Skin epidermis (tissue), 12 donors: Measurements from ENCODE around the gene OIP5.
A peak's percentile ranks its signal among the peaks of the same experiment; 100 is the strongest.
"Not testable (repeated sequence)": the region's sequence is repeated elsewhere in the genome, so short reads cannot be mapped to it uniquely, and the experiment has no call there.

Experiments
- H3K27ac ChIP-seq, 21 experiments: fragments of 200-600 bp; sonication (generic) in 11 of 21; one replicate each; pipeline ENCODE4 v1.5.0; 2020; ENCODE audit warnings: mild to moderate bottlenecking in 3 of 21, inconsistent platforms in 2 of 21, moderate library complexity in 2 of 21
- H3K4me3 ChIP-seq, 7 experiments: fragments of 200-600 bp; sonication (generic) in 2 of 7; one replicate each; pipeline ENCODE4 v1.5.0; 2020; ENCODE audit warnings: inconsistent platforms in 2 of 7, mild to moderate bottlenecking in 2 of 7, moderate library complexity in 1 of 7

The OIP5 gene

GRCh38 chr15:41309226-41309905 lies 23.0 kb downstream of the OIP5 start:
- no peak overlapping the region for H3K4me3 ChIP-seq
- no peak overlapping the region for H3K27ac ChIP-seq

GRCh38 chr15:41307679-41308078 lies 24.7 kb downstream of the OIP5 start:
- H3K27ac ChIP-seq = no peak overlapping the region
- no peak overlapping the region for H3K4me3 ChIP-seq

DNA sequence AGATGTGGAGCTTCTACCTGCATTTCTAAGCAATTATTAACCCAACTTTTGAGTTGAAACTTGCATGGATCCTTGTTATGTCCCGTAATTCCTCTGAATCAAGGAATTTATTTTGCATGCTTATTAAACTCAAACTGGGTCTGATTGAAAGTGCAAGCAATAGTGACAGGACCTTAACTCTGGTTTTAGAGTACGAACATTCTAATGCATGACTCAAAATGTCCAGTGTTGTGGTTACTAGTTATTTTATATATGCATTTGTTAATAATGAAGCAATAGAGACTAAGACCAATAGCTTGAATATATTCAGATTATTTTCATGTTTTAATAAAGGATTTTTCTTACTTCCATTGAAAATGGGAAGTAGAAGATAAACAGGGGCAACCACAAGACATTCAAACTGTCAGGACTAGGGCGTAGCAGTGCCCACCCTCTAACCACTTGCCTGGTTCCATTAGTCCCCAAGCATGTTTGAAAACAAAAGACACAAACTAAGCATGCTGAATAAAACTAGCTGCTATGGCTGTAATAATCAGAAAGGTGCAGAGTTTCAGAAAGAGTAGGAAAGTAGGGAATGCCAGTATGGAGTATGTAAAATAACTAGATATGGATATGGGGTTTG lies 28.1 kb downstream of the OIP5 start:
- no peak overlapping the region for H3K27ac ChIP-seq
- no peak overlapping the region for H3K4me3 ChIP-seq

DNA sequence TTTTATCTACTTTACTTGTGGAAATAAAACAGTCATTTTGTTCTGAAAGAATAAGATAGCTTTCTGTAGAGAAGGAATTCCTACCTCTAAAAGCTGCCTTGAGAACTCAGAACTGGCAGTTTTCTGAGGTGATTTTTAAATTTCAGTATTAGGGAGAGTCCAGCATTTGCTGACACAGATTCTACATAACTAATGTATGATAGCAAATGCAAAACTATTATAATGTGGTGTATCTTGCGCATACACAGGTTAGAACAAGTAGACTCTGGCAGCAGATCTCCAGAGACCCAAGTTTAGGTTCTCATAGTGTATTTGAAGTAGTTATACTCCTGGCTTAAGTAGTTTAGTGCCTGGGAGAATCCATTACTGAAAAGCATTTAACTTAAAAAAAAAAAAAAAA lies 30.8 kb downstream of the OIP5 start:
- H3K4me3 ChIP-seq = no peak overlapping the region
- H3K27ac ChIP-seq = no peak overlapping the region

- H3K27ac ChIP-seq, H3K4me3 ChIP-seq: not testable (repeated sequence)
These were observed 31.3 kb downstream of the OIP5 start for GRCh38 chr15:41301139-41301538.

GRCh38 chr15:41292521-41292920 lies 39.9 kb downstream of the OIP5 start:
- Histone ChIP-seq H3K4me3 (no peak overlapping the region), H3K27ac (no peak overlapping the region)

DNA sequence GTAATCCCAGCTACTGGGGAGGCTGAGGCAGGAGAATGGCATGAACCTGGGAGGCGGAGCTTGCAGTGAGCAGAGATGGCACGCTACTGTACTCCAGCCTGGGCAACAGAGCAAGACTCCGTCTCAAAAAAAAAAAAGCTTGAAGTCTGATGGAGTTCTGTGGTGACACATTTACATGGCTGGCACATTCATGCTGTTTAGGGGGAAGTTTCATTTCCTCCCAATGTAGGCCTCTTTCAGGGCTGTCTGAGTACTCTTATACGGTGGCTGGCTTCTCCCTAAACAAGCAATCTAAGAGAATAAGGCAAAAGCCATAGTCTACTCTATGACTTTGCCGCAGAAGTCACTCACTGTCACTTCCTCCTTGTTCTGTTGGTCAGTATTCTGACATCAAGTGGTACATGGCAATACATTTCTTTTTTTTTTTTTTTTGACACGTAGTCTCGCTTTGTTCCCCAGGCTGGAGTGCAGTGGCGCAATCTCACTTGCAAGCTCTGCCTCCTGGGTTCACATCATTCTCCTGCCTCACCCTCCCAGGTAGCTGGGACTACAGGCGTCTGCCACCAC lies 41.2 kb downstream of the OIP5 start:
- no peak overlapping the region for H3K4me3 ChIP-seq
- peak overlapping the region in 2 of 21 experiments; percentile 29 to 49 for H3K27ac ChIP-seq

DNA sequence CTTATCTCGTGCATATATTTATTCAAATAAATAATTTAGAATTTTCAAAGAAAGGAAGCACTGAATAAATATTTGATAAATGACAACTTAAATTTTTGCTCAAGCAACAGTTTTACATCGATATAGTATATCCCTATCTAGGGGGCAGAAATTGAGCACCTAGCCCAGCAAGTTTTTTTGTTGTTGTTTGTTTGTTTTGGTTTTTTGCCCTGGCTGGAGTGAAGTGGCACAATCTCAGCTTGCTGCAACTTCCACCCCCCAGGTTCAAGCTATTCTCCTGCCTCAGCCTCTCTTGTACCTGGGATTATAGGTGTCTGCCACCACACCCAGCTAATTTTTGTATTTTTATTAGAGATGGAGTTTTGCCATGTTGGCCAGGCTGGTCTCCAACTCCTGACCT lies 42.4 kb downstream of the OIP5 start:
- Histone ChIP-seq H3K4me3 (no peak overlapping the region), H3K27ac (no peak overlapping the region)

DNA sequence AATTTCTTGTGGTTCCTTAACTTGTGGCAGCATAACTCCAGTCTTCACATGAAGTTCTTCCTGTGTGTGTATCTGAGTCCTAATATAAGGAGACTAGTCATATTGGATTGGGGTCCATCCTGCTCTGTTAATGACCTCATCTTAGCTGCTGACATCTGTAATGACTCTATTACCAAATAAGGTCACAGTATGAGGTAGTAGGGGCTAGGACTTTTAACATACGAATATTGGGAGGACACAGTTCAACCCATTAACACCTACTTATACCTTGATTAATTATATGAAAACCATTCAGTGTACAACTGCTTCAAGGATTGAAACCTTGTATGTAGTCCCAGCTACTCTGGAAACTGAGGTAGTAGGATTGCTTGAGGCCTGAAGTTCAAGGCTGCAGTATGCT lies 43.9 kb downstream of the OIP5 start:
- H3K27ac ChIP-seq = peak overlapping the region in 1 of 21 experiments; percentile 9
- no peak overlapping the region for H3K4me3 ChIP-seq

DNA sequence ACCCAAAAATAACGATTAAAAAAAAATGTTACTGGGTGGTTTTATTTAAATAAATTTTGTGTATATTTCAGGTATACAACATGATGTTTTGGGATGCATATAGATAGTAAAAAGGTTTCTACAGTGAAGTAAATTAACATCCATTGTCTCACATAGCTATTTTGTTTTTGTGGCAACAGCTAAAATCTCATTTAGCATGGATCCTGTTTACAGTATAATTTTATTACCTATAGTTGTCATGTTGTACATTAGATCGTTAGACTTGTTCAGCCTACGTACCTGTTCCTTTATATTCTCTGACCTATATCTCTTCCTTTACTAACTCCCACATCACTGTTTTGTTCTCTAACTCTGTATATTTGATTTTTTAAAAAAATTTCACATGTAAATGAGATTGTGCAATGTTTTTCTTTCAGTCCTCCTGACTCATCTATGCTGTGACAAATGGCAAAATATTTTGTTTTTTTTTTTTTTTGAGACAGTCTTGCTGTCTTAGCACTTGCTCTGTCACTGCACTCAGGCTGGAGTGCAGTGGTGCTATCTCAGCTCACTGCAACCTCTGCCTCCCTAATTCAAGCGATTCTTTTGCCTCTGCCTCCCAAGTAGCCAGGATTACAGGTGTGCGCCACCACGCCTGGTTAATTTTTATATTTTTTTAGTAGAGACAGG lies 45.6 kb downstream of the OIP5 start:
- H3K27ac ChIP-seq = peak overlapping the region in 1 of 21 experiments; percentile 14
- no peak overlapping the region for H3K4me3 ChIP-seq

DNA sequence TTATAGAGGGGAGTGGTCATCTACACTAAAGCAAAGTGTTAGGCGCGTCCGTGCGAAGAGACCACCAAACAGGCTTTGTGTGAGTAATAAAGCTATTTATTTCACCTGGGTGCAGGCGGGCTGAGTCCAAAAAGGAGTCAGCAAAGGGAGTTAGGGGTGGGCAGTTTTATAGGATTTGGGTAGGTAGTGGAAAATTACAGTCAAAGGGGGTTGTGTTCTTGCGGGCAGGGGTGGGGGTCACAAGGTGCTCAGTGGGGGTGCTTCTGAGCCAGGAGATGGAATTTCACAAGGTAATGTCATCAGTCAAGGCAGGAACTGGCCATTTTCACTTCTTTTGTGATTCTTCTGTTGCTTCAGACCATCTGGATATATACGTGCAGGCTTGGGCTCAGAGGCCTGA lies 47.1 kb downstream of the OIP5 start:
- Histone ChIP-seq H3K27ac (peak overlapping the region in 12 of 21 experiments; percentile 89 to 97 (median 93)), H3K4me3 (peak overlapping the region in 6 of 7 experiments; percentile 64 to 99 (median 86))

- Histone ChIP-seq H3K27ac (peak overlapping the region; percentile 68 to 97 (median 92)), H3K4me3 (peak overlapping the region; percentile 64 to 99 (median 85))
These were observed 47.8 kb downstream of the OIP5 start for GRCh38 chr15:41284427-41285177.

DNA sequence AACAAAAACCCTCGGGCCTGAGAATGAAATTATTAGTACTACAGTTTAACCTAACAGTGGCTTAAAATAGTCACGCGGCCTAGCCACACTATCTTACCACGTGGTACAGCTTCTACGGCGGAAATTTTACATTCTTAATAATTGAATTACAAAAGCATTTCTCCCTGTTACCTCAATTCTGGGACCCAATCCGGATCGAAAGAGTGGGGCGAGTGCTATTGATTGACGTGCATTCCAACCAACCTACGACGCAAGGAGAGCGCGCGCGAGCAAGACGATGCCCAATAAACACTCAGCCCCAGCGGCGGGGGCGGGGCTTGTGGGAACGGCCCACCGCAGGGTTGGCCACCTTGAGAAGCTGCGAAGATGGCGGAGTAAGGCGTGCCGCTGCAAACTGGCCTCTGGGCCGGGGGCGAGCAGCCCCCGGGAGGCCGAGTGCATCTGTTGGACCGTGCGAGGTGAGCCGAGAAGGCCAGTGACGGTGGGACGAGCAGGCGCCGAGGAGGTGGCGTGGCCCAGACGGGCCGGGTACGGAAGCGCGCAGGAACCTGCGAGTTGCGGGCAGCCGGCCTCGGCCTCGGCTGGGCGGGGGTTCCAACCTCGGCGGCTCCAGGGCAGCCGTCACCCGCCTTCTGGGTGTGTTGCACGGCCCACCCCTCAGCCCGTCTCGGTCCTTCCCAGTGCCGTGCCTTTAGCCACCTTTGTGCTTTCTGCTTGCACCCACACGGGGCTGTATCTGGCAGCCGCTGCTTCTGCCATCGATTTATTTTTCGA lies 48.6 kb downstream of the OIP5 start:
- H3K4me3 ChIP-seq = peak overlapping the region; percentile 64 to 99 (median 85)
- H3K27ac ChIP-seq = peak overlapping the region; percentile 68 to 97 (median 92)

DNA sequence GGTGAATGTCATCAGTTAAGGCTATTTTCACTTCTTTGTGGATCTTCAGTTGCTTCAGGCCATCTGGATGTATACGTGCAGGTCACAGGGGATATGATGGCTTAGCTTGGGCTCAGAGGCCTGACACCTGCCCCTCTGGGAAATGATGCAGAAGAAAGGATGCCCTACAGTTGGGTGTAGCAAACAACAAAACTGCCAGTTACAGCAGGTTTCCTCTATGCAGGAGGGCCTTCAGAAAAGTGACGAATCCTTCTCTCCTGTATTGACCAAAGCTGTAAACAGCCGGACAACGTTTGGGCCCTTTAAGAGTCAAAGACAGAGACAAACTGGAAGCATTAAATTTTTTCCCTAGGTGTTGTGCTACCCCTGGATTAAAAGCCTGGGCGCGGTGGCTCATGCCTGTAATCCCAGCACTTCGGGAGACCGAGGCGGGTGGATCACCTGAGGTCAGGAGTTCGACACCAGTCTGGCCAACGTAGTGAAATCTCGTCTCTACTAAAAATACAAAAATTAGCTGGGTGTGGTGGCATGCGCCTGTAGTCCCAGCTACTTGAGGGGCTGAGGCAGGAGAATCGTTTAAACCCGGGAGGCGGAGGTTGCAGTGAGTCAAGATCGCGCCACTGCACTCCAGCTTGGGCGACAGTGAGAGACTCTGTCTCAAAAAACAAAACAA lies 49.3 kb downstream of the OIP5 start:
- peak overlapping the region; percentile 64 to 99 (median 85) for H3K4me3 ChIP-seq

GRCh38 chr15:41282436-41282835 lies 50.0 kb downstream of the OIP5 start:
- peak overlapping the region in 1 of 21 experiments; percentile 97 for H3K27ac ChIP-seq
- not testable (repeated sequence) for H3K4me3 ChIP-seq

More for the DNA sequence above, 49.3 kb downstream of the OIP5 start:
- H3K27ac ChIP-seq = peak overlapping the region in 20 of 21 experiments; percentile 23 to 97 (median 90)

DNA sequence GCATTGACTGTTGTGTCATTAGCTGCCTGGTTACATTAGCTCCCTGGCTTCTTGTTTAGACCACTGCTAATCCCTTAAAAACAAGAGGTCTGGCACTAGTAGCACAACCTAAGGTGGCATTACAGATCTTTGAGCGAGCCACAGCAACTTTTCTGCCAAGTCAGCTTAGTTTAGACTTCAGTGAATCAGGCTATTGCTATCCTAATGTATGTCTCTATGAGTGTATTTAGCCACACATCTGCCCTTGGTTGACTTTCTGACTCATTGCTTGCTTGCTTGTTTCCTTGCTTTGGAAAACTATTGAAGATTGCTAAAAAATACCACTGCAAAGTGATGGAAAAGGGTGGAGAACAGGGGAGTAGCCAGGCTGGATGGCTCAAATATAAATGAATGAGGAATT lies 51.2 kb downstream of the OIP5 start:
- peak overlapping the region in 2 of 21 experiments; percentile 37 to 58 for H3K27ac ChIP-seq
- H3K4me3 ChIP-seq = no peak overlapping the region

DNA sequence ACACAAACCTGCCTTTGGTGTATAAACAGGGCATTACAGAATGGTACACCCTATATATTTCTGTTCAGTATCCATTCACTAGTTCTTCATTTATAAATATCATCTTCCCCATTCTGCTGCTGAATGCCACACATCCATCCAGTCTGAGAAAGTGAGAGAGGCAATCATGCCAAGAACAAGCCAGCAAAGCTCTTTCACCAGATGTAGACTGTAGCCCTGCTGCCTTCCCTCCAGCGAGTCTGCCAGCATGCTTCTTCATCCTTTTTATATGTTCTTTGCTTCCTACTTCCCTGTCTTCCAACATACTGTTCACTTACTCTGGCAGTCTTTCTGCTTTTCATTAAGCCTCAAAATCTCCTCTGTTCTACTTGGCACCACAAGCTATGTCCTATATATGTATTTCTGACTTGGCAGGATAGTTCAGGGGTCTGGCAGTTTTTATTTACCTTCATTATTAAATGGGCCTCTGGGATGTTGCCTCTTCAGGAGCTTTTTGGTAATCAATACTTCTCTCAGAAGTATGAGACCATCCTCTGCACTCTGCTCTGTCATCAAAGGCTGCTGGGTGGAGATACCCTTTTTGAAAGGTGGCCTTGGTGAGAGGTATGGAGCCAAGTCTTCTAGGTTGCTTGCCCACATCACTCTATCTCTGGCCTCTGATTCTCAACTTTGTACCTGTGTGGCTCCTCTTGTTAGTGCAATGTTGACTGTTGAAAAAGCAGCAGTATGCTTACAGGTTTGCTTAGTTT lies 52.7 kb downstream of the OIP5 start:
- no peak overlapping the region for H3K27ac ChIP-seq
- no peak overlapping the region for H3K4me3 ChIP-seq

GRCh38 chr15:41278319-41278718 lies 54.1 kb downstream of the OIP5 start:
- H3K4me3 ChIP-seq = no peak overlapping the region
- no peak overlapping the region for H3K27ac ChIP-seq
